ENCODE results near the gene SNAP25.

Gene SNAP25

DNA sequence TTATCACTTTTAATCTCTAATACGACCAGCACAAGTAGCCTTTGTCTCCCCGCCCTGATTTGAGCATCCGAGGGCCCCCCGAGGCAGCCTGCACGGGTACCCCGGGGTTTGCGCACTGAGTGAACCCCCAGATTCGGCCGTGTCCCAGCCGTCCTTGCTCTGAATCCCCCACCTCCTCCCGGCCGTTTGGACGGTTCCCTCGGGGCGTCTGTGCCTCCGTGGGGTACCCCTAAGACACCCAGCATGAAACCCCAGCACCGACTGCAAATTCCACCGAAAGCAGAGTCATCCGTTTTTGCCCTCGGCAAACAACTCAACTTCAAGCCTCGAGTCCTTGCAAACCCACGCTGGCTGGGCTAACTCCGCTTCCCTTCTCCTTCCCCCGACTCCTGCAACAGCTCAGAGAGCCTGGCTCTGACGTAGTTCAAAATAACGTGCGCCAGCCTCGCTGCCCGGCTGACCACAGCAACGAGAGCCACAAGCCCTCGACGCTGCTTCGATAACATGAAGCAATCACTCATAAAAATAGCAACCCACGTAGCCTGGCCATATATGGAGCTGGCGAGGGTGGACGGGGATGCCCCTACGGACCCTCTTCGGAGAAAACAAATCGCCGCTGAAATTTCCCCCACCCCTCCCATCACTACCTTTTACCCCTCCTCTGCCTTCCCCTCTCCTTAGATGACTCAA, 764 bp upstream of the SNAP25 start:
- DNase-seq, result peak; percentile 85

DNA sequence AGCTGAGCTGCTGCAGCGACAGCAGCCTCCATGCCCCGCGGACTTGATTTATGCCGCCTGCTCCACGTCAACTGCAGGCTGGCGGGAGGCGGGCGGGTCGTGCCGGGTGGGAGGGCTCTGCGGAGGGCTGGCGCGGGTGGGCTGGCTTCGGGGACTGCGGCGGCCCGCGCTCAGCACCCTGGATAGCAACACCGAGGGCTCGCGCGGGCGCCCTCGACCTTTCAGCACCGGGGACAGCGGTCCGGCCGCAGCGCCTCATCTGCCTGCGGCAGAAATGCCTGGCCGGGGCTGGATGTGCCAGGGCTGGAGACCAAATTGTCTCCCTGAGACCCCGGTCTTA, 792 bp downstream of the SNAP25 start:
- DNase-seq, result peak; percentile 41

DNA sequence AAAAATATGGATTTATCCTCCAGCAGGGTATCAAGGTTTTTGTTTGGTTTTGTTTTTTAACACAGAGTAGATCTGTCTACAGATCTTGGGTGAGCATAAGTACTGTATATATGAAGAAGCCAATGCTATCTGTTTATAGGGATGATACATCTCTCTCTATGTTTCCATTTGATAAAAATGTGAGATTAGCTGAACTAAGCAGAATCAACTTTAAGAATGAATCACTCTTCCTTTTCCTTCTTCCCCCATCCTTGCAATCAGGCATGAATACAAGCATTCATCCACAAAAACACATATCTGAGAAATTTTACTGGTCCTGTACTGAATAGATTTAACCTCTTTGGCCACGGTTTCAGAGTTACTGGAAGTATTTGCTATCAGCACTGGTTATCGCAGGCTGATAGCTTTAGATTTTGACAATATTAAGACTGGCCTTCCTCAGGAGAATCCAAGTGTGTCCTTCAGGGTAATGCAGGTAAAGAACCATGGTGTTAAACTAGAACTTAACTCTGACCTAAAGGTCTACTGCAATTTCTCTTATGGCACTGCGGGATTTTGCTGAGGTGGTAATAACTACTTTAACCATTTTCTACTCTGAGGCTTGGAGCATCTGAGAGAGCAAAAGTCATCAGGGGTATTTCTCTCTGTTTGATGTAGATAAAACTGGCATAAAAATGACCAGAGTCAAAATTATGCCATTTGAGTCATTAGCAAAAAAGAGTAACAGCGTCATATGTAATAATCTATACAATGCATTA, 1.5 kb downstream of the SNAP25 start:
- no peak for DNase-seq

DNA sequence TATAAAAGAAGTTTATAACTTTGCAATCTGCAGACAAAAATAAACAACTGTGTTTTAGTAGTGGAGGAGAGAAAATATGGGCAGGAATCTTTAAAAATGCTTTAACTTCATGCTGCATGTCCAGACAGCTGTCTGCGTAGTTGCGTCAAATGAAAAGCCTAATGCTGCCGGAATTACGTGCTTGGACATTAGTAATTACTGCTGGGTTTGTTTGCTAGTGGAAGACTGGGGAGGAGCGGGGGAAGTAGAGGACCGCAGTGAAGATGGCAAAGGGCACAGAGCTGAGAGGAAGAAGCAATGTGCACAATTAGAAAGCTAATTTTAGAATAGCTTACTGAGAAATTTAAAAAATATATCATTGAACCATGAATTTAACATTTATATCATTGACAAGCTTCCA, 2.4 kb downstream of the SNAP25 start:
- no peak for DNase-seq

DNA sequence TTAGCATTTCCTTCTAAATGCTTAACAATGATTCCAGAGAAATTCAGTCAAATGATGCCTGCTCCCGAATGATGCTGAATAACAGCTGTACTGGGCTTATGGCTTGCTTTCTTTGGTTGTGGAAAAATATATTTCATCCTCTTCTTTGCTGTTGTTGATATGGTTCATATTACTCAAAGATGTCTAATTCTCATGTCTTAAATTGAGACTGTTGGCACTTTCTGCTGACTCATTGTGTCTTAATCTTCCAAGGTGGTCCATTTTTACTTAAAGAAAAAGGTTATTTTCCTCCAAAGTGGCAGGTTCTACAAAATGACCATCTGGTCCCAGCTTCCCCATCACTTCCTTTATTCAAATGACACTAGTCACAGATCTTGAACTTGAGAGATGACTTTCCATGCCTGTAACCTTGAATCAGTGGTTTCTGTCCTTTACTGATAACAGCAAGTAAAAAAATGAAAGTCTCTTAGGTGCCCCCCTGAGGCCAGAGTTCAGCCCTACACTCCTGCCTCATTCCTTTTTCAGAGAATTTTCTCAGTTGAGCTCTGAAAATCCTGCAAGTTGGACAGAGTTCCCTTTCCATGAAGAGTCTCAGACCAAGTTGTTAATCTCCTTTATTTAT, 6.9 kb downstream of the SNAP25 start:
- no peak for DNase-seq

DNA sequence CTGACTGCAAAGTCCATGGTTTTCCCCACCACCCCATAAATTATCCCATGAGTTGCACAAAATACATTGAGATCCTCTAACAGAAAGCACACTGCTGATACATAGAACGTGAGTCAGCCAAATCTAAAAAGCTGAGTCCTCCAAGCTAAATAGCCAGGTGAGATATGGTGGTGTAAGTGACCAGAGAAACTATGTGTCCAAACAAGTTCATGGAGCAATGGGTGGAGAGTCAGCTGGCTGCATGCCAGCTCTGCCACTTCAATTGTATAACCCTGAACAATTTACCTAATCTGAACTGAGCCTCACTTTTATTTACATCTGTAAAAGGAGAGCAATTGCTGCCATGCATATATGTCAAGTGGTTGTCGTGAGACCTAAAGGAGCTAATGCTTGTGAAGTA, 9.7 kb downstream of the SNAP25 start:
- no peak for DNase-seq

DNA sequence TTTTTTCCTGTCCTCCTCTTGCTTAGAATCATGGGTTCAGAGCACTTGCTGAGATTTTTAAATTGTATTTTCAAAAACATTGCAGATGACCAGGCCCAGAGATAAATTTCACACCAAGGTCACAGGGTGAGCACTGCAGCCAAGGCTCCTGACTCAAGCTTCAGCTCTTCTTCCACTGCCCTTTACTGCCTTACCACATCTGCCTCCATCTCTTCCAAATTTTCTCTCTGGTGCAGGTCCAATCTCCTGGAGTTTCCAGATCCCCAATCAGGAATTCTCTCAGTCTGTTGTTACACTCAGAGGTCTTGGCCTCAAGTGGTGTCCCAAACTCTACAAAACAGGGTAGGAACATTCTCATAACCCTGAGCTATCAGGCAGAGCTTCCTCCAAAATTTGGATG, 12.7 kb downstream of the SNAP25 start:
- DNase-seq, result no peak

DNA sequence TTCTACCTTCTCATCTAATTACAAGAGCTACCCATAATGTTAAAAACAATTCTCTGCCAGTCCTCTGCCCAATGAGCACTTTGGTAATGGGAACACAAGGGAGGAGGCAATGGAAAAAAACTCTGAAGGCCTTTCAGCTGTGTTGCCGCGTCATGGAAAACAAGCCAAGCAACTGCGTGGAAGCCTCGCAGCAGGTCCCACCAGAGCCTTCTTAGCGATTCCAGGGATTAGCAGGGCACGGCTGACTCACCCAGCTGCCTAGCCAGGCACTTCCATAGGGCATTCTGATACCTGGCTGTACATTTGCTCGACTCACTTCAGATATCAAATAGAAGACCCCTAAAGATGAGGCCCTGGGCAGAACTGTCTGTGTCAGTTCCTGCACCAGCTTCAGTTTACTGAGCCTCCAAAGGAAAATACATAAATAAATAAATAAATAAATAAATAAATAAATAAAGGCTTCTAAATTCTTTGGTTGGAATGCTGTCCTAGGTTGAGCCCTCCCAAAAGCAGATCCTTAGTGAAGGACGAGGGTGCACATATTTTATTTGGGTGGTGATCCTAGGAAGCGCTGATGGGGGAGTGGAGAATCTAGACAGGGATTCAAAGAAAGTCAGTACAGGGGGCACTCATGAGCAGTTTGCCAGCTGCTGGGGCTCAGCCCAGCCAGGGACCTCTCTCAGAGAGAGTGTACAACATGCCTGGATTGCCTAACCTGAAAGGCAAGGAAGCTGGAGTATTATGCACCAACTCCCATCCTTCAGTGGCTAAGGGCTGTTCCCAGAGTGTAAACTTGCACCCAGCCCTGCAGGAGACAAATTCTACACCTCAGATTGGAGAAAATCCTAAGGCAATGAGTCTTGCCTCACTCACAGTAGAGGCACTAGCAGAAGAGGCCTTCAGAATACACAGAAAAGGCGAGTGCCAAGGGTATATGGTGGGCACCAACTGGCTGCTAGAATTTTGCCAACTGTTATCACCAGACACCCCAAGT, 18.2 kb downstream of the SNAP25 start:
- no peak for DNase-seq

DNA sequence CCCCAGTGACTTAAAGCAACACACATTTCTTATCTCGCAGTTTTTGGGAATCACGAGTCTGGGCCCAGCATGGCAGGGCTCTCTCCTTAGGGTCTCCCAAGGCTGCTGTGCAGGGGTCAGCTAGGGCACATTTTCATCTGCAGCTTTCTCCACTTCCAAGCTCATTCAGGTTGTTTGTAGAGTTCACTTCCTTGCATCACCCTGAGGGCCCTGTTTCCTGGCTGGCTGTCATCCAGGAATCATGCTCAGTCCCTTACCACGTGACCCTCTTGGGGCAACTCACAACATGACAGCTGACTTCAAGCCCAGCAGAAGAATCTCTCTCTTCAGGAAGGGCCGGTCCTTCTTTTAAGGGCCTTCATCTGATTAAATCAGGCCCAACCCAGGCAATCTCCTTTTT, 21.3 kb downstream of the SNAP25 start:
- no peak for DNase-seq

DNA sequence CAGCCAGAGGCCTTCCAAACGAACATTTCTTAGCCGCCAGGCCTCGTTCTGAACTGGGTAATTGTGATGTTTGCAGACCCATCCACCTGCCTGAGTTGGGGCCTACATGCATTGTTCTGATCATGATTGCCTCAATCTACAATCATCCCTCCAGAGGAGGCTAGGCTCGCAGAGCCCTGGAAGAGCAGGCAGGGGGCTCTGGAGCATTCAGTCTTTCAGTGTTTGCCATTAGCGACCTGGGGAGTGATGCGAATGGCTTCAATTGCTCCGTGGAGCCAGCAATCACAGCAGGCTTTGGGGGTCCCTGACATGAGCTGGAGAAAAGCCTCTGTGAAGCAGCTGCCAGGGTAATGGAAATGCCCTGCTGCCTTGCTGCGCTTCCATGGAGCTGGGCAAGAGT, 22.0 kb downstream of the SNAP25 start:
- no peak for DNase-seq

DNA sequence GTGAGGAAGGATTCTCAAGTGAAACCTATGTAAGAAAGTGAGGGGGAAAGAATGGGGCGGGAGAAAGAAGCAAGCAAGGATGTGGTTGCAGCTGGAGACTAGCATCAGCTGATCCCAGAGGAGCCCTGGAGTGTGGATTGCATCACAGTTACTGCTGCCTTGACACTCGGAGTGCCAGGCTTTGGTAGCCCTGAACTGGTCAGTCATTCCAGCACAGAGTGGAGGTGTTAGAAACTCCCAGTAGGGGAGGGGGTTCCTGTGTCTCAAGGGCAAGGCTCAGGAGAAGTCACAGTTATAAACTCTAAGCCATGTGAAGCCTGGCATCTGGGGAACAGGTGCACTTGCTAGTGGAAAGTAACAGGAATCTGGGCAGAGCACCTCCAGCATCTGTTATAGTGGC, 23.5 kb downstream of the SNAP25 start:
- DNase-seq, result no peak

DNA sequence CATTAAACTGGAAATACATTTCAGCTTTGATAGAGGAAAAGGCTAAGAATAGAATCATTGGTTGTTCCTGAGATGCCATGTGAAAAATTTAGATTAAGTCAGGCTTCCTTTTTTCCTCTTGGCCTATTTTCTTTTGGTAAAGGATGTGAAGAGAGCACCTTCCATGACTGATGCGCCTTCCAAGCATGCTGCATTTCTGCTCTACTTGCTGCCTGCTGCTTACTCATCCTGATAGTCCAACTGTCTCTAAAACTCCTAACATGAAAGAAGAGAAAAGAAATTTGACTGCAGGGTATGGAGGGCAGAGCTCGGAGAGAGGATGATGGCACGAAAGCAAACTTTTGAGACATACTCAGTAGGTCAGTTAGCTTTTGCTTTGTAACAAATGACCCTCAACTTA, 28.8 kb downstream of the SNAP25 start:
- DNase-seq, result no peak

DNA sequence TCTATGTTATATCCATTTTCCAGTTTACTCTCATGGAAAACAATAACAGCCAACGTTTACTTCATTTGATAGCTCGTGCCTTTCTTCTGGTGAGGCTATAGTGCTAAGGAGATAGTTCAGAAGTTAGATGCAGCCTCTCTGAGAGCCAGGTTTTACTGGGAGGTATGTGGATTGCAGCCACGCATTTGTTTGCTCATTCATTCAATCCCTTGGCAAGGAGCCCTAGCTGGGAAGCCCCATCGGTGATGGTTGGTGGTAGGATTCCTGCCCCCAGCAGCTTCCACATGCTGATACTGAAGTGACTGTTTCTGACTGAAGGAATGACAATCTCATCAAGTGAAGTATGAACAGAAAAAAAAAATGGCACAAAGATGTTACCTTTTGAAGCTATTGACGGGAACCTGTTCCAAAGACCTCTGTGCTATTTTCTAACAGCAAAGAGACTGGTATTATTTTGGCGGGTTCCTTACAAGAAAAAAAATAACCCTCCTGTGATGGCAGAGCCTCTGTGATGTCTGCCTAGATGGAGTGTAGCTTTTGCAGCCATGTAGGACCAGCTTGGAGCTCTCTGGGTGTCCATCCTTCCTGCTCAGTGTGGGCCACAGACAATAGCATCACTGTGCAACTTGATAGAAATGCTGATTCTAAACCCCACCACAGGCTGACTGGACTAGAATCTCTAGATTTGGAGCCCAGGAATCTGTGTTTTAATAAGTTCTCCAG, 30.6 kb downstream of the SNAP25 start:
- DNase-seq, result no peak

DNA sequence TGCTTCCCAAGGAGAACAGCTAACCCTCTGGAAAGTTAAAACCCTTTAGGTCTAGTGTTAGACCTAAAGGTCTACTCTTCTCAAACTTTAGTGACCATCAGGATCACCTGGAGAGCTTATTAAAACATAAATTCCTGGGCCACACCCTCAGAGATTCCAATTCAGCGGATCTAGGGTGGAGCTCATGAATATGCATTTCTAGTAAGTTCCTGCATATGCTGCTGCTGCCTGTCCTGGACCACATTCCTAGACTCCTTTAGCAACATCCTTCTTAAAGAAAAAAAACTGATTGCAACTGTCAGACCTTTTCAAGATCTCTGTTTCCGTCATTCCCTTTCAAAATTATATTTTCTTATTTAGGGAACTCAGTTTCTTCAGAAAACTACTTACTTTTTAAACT, 31.2 kb downstream of the SNAP25 start:
- DNase-seq, result no peak

DNA sequence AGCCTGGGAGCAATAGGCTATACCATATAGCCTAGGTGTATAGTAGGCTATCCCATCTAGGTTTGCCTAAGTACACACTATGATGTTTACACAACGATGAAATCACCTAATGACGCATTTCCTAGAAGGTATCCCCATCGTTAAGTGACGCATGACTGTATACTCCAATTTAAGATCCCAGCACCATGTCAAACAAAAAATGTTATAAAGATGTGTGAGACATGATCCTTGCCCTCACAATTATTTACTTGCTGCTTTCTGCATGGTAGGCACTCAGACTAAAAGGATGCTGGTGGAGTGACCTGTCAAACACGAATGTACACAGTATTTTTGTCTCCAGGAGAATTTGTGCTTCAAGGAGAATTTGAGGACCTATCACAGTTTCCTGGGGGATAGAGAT, 32.3 kb downstream of the SNAP25 start:
- peak; percentile 64 for DNase-seq

DNA sequence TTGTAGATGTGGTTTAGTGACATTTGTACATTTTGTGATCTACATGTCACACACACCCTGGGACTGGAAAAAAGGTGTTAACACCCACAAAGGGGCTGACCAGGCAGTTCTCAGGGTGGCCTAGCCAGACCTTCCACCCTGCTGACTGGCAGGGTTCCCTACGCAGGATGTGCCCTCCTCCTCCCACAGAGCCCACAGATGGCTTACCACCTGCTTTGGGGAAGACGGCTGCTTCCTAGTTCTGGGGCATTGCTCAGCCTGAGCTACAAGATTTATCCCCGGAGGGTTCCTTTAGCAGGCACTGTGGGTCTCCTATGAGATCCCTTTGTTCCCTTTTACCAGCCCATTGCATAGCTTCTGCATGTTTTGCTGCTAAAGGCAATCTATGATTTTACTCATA, 35.1 kb downstream of the SNAP25 start:
- no peak for DNase-seq

DNA sequence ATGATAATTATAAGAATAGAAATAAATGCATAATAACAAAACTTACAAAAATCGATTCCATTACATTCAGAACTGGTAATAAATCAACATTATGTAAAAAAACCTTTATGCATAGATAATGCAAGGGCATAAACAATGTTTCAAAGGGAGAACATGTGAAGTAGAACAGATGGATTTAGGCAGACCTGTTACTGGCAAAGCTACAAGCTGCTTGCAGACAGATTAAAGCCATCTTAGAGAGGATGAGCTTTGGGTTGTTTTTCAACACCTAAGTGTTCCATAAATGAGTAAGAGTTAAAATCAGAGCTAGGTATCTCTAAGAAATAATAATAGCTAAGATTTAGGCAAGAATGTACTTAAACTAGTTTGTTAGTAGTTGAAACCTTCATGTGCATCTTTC, 37.2 kb downstream of the SNAP25 start:
- DNase-seq, result no peak

DNA sequence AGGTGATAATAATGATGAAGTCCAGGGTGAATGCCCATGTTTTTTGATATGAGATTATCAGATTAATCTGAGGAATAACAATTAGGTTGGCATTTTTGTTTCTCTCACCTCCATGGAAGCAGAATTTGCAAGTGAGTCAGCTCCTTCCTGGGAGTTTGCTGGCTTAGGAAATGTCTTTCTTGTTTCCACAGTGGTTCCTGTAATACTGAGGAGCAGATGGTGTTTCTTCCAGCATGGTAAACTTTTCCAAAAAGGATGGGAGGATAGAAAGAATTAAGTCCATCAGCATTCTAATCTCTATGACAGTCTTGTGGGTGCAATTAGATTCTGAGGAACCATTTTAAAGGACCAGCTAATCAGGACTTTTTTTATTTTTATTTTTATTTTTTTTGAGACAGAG, 40.5 kb downstream of the SNAP25 start:
- DNase-seq, result no peak

DNA sequence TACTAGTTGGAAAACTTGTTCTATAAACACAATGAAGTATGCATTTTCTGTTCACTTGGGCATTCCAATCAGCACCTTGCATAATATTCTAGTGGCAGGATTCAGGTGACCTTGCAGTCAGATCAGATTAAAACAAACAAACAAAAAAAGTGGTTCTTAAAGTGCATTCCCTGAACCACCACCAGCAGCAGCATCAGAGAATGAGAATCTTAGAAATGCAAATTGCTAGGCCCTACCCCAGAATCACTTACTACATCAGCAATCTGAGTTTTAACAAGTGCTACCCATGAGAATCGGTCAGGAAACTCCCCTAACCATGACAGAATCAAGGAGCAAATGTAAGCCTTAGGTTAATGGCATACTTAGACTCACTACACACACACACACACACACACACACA, 41.7 kb downstream of the SNAP25 start:
- DNase-seq, result no peak

DNA sequence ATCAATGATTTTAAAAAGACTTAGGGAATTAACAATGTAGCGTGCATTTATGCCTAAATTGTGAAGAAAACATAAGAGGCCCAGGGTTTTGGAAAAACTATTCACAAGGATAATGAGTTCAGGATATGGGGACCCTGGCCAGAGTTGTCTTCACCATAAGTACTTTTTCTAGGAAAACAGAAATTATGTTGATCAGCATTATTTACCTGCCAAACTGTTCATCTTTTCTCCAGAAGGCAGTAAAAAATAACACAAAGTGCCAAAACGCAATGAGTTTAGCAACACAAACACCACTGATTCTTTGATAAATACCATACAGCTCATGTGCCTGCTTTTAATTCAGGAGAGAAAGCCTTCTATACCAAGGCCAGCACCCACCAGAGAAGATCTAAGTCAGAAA, 43.1 kb downstream of the SNAP25 start:
- DNase-seq, result no peak

DNA sequence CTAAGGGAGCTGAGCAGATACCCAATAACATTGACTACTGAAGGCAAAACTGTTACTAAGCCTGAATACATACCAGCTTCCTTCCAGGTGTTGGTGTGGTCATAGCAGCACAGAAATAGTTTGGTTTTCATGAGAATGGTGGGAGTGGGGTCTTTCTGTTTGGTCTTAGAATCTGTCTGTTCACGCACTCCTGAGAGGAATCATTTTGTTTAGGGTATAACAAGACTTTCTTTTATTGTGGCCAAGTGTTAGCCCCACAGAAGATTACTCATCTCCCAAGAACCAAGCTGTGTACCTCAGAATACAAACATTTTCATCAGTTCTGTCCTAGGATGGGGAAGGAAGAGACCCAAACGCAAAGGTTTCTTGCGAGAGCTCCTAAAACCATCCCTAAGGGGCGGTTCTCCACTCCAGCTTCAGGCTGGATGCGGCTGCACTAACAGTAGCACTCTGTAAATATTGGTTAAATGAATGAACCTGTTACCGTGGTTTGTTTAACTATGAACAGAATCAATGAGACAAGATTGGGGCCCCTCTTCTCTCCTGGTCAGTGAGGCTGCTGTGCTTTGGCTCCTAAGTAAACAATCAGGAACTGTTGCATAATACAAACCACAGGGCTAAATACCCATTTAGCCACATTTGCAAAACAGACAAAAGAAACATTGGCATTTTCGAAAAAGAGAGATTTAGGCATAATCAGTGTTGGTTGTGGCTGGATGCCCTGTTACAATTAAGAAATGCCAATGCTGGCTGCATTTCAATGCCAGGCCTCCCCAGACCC, 44.9 kb downstream of the SNAP25 start:
- no peak for DNase-seq

DNA sequence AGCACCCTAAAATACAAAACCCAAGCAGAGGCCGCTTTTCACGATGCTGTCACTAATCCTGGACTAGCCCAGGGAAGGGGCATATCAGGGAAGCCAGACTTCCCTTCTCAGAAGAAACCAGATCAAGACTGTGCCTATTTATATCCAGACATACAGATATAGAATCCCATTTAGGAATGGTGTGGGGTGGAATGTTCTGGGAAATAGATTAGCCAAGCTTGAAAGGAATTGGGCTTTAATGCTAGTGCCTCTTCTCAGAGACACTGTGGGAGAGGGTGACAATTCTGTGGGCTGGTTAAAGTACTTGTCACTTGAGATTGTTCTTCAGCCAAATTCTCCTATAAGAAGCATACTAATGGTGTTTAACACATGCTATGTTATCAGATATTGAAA, 45.5 kb downstream of the SNAP25 start:
- no peak for DNase-seq
